ENCODE measurements around the gene BRCA1.
"Not testable (repeated sequence)": the region's sequence is repeated elsewhere in the genome, so short reads cannot be mapped to it uniquely, and the experiment has no call there.

Gene BRCA1

DNA sequence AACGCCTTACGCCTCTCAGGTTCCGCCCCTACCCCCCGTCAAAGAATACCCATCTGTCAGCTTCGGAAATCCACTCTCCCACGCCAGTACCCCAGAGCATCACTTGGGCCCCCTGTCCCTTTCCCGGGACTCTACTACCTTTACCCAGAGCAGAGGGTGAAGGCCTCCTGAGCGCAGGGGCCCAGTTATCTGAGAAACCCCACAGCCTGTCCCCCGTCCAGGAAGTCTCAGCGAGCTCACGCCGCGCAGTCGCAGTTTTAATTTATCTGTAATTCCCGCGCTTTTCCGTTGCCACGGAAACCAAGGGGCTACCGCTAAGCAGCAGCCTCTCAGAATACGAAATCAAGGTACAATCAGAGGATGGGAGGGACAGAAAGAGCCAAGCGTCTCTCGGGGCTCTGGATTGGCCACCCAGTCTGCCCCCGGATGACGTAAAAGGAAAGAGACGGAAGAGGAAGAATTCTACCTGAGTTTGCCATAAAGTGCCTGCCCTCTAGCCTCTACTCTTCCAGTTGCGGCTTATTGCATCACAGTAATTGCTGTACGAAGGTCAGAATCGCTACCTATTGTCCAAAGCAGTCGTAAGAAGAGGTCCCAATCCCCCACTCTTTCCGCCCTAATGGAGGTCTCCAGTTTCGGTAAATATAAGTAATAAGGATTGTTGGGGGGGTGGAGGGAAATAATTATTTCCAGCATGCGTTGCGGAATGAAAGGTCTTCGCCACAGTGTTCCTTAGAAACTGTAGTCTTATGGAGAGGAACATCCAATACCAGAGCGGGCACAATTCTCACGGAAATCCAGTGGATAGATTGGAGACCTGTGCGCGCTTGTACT, at the start of gene BRCA1:
TSS of gene BRCA1 (minus strand) at position 232 of the 834 bp plus-strand sequence. CDS start 1,268 bp downstream, outside the sequence.
- peak; percentile 98 for DNase-seq (ENCODE audit: low read depth)

DNA sequence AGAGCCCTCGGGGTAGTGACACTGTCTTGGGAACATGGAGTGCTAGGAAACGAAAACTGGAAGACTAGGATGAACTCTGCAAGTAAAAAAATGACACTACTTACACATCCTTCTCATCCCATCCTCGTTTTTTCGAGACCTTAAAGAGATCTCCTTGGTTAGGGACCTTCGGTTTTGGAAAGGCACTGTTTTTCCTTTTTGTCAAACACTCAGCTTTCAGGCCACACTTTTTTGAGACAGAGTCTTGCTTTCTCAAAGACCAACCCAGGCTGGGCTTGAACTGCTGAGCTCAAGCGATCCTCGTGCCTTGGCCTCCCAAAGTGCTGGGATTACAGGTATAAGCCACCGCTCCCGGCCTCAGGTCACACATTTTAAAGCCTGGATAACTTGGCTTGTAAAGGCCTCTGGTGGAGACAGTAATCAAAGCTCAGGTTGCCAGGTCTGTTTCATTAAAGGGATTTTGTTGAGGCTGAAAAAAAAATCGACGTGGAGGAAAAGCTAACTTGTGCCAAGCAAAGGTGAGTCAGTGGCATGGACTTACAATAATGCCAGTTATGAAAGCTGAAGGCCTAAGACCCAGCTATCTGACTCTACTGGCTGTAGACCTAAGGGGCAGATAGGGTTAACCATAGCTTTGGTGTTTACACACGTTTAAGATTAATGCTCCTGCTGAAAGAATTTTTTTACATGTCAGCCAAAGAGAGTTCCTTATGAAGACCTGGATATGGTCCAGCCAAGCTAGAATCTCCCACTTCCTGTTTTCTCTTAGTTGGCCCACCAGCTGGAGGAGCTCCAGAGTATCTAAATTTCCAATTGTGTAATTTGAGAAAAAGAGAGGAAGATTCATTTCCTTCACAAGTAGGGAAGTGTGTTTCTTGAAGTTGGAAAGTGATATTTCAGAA, 46.7 kb upstream of the BRCA1 start:
- DNase-seq (ENCODE audit: low read depth) = peak; percentile 77

DNA sequence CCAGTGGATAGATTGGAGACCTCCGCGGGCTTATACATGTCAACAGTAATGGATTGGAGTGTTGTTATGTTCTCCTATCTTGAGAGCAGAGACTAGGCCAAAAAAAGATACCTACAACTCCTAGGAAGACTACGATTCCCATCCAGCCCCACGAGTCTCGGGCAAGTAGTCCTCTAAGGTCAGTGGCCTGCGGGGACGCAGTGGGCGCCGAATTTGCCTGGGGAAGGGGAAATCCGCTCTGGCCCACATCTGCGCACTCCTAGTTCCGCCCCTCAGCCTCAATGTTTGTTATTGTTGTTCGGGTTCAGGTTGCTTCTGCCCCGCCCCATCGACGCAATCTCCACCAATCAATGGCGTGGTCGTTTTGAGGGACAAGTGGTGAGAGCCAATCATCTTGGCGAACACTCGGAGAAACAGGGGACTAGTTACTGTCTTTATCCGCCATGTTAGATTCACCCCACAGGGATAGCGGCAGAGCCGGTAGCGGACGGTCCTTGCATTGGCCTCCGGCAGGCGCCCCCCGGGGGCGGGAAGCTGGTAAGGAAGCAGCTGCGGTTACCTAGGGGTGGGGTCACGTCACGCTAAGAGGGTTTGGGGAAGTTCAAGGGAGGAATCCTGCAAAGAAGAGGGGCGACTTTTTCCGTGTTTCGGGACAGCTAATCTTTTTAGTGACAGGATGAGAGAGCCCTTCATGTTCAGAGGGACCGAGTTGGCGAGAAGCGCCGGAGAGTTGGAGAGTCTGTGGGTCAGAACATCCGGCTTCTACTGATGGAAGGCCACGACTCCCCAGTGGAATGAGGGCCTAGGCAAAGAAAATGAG, 45.8 kb upstream of the BRCA1 start, which contains the start of gene NBR1:
TSS of gene NBR1 (plus strand) at position 449 of the 820 bp plus-strand sequence. CDS start 4,586 bp downstream, outside the sequence.
- DNase-seq (ENCODE audit: low read depth) = peak; percentile 98

DNA sequence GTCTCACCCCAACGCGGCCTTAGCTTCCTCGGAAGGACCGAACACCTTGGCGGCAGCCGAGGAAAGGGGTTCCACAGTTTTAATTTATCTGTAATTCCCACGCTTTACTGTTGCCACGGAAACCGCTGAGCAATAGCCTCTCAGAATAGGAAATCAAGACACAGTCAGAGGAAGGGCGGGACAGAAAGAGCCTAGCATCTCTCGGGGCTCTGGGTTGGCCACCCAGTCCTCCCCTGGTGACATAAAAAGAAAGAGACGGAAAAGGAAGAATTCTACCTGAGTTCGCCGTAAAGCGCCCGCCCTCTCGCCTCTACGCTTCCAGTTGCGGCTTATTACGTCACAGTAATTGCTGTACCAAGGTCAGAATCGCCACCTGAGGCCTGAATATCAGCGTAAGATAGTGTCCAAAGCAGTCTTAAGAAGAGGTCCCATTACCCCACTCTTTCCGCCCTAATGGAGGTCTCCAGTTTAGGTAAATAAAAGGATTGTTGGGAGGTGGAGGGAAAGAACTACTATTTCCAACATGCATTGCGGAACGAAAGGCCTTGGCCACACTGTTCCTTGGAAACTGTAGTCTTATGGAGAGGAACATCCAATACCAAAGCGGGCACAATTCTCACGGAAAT, 45.1 kb upstream of the BRCA1 start:
- DNase-seq (ENCODE audit: low read depth) = peak; percentile 92

DNA sequence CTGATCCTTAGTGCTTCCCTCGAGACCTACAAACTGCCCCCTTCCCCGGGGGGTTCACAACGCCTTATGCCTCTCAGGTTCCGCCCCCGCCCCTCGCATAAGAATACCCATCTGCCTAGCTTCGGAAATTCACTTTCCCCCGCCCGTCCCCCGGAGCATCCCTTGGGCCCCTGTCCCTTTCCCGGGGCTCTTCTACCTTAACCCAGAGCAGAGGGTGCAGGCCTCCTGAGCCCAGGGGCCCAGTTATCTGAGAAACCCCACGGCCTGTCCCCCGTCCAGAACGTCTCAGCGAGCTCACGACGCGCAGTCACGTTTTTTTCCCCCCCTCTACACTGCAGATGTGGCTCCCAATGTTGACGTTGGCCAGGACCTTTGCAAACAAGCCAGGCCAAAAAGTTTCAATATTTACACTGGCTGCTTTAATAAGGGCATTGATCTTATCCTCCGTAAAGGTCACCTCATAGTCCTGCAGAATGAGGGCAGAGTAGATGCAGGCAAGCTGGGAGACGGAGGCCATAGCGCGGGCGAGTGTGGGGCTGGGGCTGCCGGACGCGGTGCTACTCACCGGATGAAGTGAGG, 44.5 kb upstream of the BRCA1 start:
- DNase-seq (ENCODE audit: low read depth) = no peak

DNA sequence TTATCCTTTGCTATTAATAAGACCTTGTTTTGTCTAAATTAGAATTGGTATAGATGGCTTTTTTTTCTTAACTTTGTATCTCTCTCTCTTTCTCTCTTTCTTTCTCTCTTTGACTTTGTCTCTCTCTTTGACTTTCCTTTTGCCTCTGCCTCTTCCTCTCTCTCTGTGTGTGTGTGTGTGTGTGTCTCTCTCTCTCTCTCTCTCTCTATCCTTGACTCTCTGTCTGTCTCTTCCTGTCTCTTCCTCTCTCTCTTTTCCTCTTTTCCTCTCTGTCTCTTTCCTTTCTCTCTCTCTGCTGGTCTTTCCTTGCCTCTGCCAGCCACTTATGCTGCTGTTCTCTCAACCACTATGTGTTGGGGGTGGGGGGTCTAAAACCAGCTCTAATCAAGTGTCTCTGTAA, 40.8 kb upstream of the BRCA1 start:
- not testable (repeated sequence) for DNase-seq (ENCODE audit: low read depth)

DNA sequence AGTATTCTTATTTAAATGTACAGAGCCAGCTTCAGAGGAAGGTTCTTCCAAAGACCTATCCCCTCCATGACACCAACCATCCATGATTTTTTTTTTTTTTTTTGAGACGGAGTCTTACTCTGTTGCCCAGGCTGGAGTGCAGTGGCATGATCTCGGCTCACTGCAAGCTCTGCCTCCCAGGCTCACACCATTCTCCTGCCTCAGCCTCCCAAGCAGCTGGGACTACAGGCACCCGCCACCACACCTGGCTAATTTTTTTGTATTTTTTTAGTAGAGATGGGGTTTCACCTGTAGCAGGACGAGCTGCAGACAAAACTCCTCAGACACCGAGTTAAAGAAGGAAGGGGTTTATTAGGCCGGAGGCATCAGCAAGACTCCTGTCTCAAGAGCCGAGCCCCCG, 34.8 kb upstream of the BRCA1 start:
- not testable (repeated sequence) for DNase-seq (ENCODE audit: low read depth)

DNA sequence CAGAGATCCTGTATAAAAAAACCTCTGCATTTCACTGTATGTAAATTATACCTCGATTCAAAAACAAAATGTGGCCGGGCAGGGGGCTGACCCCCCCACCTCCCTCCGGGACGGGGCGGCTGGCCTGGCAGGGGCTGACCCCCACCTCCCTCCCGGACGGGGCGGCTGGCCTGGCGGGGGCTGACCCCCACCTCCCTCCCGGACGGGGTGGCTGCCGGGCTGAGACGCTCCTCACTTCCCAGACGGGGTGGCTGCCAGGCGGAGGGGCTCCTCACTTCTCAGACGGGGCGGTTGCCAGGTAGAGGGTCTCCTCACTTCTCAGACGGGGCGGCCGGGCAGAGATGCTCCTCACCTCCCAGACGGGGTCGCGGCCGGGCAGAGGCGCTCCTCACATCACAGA, 34.1 kb upstream of the BRCA1 start:
- DNase-seq (ENCODE audit: low read depth) = not testable (repeated sequence)

DNA sequence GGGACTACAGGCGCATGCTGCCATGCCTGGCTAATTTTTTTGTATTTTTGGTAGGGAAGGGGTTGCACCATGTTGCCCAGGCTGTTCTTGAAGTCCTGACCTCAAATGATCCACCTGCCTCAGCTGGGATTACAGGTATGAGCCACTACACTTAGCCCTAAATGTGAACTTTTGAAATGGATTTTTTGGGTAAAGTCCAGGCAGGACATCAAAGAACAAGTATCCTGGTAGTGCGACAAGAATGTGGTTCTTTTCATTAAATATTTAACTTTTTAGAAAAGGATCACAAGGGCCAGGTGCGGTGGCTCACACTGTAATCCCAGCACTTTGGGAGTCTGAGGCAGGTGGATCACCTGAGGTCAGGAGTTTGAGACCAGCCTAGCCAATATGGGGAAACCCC, 30.5 kb upstream of the BRCA1 start:
- DNase-seq (ENCODE audit: low read depth) = no peak

DNA sequence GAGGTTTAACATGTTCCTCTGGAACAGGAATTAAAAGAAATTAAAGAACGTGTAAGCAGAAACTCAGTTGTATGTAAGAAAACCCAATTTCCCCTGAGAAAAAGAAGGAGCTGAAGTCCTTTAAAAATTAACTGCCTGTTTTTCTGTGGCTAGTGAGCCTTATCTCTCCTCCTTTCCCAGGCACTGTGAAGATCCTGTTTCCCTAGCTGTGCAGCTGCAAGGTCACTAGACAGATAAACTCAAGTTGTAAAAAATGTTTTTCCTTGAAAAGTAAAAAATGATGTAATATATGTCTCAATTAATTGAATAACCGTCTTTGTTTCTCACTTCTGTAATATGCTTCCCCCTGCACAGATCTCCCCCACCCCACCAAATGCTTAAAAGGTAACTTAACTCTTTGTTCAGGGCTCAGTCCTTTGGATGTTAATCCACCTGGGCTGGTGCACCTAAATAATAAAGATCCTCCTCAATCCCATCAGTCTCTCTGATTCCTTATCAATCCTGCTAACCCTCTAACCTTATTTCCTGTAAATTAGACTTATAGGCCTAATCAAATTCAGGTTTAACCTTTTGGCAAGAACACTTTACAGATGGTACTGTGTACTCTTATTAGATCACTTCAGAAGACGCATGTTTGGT, 28.2 kb upstream of the BRCA1 start:
- DNase-seq (ENCODE audit: low read depth) = not testable (repeated sequence)

DNA sequence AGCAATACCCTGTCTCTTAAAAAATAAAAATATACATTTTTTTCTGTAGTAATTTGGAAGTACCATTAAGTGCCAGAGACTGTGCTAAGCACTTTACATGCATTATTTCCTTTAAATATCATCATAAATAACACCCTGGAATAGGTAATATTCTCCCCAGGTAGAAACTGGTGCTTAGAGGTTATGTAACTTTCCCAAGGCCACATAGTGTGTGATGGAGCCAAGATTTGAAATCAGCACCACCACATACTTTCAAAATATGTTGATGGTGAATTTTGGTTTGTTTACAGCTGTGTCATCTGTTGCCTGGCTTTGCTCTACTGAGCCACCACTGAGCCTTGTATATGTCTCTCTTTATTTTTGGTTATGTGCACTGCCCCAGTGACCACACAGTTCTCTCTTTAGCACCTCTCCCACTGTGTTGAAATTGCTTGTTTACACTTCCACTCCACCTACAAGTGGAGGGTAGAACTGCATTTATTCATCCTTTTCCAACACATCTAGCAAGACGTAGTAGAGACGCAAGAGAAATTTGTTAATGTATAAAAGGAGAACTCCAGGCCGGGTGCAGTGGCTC, 26.8 kb upstream of the BRCA1 start:
- DNase-seq (ENCODE audit: low read depth) = no peak

DNA sequence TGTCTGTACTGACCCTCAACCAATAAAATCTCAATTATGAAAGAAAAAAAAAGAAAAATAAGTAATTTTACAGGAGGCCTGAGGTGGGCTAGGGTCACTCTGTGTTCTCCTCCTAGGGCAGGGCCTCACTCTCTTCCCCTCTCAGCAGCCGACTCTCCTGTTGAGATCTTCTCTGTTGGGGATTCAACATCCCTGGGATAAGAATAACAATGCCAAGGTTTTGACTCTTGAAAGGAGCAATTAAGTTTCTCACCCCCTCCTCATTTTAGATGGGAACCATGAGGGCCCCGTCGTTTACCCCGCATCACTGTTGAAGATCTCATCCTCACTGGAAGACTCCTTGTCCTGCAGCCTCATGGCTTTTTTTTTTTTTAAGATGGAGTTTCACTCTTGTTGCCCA, 21.5 kb upstream of the BRCA1 start:
- DNase-seq (ENCODE audit: low read depth) = no peak

DNA sequence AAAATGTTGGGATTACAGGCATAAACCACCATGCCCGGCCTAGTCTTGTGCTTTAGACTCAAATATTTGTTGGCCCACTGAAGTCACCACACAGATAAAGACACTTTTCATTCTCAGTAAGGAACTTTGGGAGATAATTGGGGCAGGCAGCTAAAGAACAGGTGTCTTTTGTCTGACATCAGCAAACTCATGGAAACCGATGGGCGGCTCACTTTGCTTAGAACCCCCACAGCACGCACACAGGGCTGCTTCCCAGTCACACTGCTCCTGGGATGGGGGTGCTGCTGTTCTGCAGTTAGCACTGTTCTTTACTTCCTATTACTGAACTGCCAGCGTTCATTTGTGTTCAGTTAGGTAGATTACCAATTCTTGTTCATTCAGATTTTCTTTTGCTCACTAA, 18.0 kb upstream of the BRCA1 start:
- DNase-seq (ENCODE audit: low read depth) = no peak

DNA sequence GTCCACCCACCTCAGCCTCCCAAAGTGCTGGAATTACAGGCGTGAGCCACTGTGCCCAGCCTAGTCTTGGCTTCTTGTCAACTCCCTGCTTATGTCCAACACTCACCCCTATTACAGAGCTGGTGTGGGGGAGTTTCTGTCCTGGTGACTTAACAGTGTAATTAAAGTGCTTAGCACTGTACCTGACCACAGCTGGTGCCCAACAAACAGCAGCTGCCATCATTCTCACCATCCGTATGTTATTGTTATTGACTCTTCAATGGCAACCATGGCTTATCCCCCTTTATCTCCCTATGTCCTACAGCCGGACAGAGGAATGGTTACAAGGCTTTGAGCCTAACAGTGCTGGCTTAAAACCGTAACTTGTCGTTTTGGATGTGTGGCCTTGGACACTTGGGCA, 17.0 kb upstream of the BRCA1 start:
- no peak for DNase-seq (ENCODE audit: low read depth)

DNA sequence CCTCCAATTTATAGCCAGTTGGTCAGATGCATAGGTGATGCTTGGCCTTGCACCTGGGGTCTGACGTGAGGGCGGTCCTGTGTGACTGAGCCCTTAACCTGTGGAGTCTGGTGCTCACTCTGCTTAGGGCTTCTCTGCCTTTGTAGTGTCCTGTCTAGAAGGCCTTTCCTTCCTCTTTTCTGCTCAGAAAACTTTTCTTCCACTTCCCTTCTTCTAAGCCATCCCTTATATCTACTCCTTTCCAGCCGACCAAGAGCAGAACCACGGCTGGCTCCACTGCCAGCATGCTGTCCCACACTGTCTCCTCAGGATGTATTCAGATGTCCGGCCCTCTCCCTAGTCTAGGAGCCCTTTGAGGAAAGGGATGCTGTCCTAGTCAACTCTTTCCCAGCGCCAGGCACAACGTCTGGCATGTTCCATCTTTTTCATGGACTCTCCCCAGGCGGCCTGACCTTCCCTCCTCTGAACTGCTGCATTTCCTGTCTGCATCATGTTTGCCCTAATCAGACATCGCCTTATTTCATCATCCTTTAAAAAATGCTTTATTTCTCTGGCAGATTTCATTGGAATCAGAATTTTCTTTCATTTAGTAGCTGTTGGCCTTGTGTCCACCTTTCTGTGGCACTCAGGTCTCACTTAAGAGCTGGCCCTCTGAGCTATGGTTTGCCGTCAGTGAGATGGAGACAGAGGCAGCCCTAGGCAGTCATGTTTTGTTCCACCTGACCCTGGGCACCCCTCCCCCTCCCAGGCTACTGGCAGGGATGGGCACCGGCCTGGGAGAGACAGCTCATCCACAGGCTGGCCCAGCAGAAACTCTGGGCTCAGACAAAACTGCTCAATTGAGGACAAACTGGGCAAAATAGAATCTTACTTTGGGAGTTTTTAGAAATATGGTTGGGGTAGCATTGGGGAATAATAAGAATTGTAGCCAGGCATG, 15.5 kb upstream of the BRCA1 start:
- DNase-seq (ENCODE audit: low read depth) = no peak

DNA sequence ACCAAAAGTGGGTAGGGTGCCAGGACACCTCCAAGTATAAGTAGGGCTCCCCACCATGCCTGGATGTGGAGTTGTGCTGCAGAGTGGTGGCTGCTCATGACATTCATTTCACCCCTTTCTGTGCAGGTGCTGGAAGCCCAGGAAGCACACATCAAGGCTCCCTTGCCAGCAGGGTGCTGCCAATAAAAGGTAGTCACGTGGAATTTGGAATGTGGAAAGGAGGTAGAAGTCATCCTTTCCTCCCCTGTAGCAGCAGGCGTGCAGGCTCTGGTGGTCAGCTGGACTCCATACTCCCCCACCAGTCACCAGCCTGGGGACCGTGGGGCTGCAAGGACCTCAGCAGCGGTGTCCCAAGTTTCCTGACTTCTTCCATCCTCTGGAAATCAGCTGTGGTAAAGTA, 13.4 kb upstream of the BRCA1 start:
- DNase-seq (ENCODE audit: low read depth) = not testable (repeated sequence)

DNA sequence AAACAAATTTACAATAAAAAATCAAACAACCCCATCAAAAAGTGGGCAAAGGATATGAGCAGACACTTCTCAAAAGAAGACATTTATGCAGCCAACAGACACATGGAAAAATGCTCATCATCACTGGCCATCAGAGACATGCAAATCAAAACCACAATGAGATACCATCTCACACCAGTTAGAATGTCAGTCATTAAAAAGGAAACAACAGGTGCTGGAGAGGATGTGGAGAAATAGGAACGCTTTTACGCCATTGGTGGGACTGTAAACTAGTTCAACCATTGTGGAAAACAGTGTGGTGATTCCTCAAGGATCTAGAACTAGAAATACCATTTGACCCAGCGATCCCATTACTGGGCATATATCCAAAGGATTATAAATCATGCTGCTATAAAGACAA, 11.4 kb upstream of the BRCA1 start:
- not testable (repeated sequence) for DNase-seq (ENCODE audit: low read depth)

DNA sequence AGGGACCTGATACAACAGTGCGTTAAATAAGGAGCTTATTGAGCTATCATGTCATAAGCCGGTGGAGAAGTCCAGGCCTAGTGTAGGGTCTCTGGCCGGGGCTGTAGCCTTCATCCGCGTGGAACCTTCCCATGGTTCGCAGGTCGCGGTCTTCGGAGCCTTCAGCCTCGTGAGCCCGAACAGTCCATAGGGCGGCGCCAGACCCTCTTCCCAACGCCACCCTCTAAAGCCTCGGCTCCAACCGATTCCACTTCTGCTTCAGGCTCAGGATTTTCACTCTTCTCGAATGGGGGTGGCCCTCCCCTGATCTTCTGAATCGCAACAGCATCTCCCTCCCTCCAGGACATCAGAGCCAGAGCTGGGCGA, 10.3 kb upstream of the BRCA1 start:
- DNase-seq (ENCODE audit: low read depth) = no peak

DNA sequence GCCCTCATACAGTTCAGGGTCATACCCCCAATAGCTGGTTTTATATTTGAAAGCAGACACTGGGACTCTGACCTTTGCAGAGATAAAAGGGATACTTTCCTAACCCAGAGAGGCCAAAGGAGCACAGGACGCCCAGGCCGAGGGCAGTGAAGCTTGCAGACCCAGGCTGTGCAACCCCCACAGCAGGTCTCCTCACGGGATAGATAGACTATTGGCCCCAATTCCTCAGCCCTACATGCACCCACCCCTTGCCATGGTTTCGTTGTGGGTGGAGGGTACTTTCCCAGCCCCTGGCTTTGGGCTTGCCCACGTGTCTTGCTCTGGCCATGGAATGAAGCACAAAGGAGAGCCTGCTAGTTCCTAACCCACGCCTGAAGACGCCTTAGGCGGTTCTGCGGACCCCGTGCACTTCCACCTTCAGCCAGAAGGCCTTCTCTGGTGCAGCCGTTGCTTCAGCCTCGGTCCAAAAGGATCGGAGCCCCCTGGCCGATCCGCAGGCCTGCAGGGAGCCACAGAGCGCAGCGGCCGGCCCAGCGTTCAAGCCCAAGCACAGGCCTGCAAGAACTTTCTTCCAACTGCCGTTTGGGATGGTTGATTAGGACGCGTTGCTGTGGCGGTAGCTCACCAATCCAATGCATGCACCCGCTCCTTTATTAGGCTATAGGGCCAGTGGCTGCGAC, 9.8 kb upstream of the BRCA1 start:
- no peak for DNase-seq (ENCODE audit: low read depth)
